H9 (cell line): Measurements from ENCODE around the gene RDH13. TPM values are rescaled to one million over a fixed set of nuclear protein-coding genes. Genes with fewer than 3 reads are reported as not detected.

Source experiments
- DNase-seq: peaks from one replicate; pipeline ENCODE4 v3.0.0-alpha.2; 2017
- H2AFZ ChIP-seq: one replicate; pipeline ENCODE4 v1.6.1; 2013; ENCODE audit warnings: mild to moderate bottlenecking, low read length, control low read depth, moderate library complexity
- H2AK5ac ChIP-seq: 2 replicates; pipeline ENCODE4 v1.6.1; 2013; ENCODE audit warnings: low read length, control low read depth, mixed read lengths; ENCODE audit not compliant: insufficient read length
- H2BK120ac ChIP-seq: one replicate; pipeline ENCODE4 v1.6.1; 2013; ENCODE audit warnings: low read depth, mild to moderate bottlenecking, low read length, control low read depth, inconsistent platforms; ENCODE audit not compliant: poor library complexity, severe bottlenecking
- H2BK12ac ChIP-seq: 2 replicates; pipeline ENCODE4 v1.6.1; 2013; ENCODE audit warnings: low read length, control low read depth, mixed read lengths, low read depth; ENCODE audit not compliant: insufficient read length
- H2BK15ac ChIP-seq: 2 replicates; pipeline ENCODE4 v1.6.1; 2013; ENCODE audit warnings: low read depth, low read length, control low read depth
- H2BK20ac ChIP-seq: one replicate; pipeline ENCODE4 v1.6.1; 2013; ENCODE audit warnings: low read depth, mild to moderate bottlenecking, low read length, control low read depth, inconsistent platforms; ENCODE audit not compliant: poor library complexity, severe bottlenecking
- H2BK5ac ChIP-seq: 2 replicates; pipeline ENCODE4 v1.6.1; 2013; ENCODE audit warnings: low read length, control low read depth, mixed read lengths; ENCODE audit not compliant: insufficient read length
- H3K14ac ChIP-seq: 2 replicates; pipeline ENCODE4 v1.6.1; 2013; ENCODE audit warnings: low read length, control low read depth; ENCODE audit not compliant: insufficient read depth
- H3K18ac ChIP-seq: 2 replicates; pipeline ENCODE4 v1.6.1; 2013; ENCODE audit warnings: low read depth, mild to moderate bottlenecking, mixed read lengths, low read length, control low read depth; ENCODE audit not compliant: insufficient read length
- H3K23ac ChIP-seq: 2 replicates; pipeline ENCODE4 v1.6.1; 2013; ENCODE audit warnings: low read length, control low read depth, mixed read lengths, low read depth; ENCODE audit not compliant: insufficient read length
- H3K23me2 ChIP-seq: 2 replicates; pipeline ENCODE4 v1.6.1; 2013; ENCODE audit warnings: low read depth, mild to moderate bottlenecking, mixed read lengths, low read length, control low read depth; ENCODE audit not compliant: insufficient read length, poor library complexity, severe bottlenecking
- H3K27ac ChIP-seq: 2 replicates; pipeline ENCODE4 v1.5.1; 2013; ENCODE audit warnings: low read length, control low read depth, mixed read lengths, low read depth; ENCODE audit not compliant: insufficient read length
- H3K27me3 ChIP-seq: 2 replicates; pipeline ENCODE4 v1.6.1; 2013; ENCODE audit warnings: low read length, control low read depth, inconsistent platforms; ENCODE audit not compliant: insufficient read depth
- H3K4ac ChIP-seq: 2 replicates; pipeline ENCODE4 v1.6.1; 2013; ENCODE audit warnings: low read depth, mild to moderate bottlenecking, control low read depth, inconsistent platforms, low read length, moderate library complexity
- H3K4me1 ChIP-seq: 2 replicates; pipeline ENCODE4 v1.6.1; 2013; ENCODE audit warnings: low read length, control low read depth, inconsistent platforms; ENCODE audit not compliant: insufficient read depth
- H3K4me2 ChIP-seq: 2 replicates; pipeline ENCODE4 v1.6.1; 2013; ENCODE audit warnings: low read length, control low read depth, mixed read lengths; ENCODE audit not compliant: insufficient read length, insufficient read depth
- H3K56ac ChIP-seq: 2 replicates; pipeline ENCODE4 v1.6.1; 2013; ENCODE audit warnings: low read depth, mild to moderate bottlenecking, mixed read lengths, low read length, control low read depth; ENCODE audit not compliant: insufficient read length
- H3K79me1 ChIP-seq: 2 replicates; pipeline ENCODE4 v1.6.1; 2013; ENCODE audit warnings: low read depth, mild to moderate bottlenecking, moderate library complexity, low read length, control low read depth, inconsistent platforms; ENCODE audit not compliant: insufficient read depth, poor library complexity, severe bottlenecking
- H3K79me2 ChIP-seq: 2 replicates; pipeline ENCODE4 v1.6.1; 2013; ENCODE audit warnings: low read length, control low read depth, inconsistent platforms; ENCODE audit not compliant: insufficient read depth
- H3K9ac ChIP-seq: 2 replicates; pipeline ENCODE4 v1.6.1; 2013; ENCODE audit warnings: low read length, control low read depth, mixed read lengths; ENCODE audit not compliant: insufficient read length; ENCODE audit errors: extremely low read depth
- H3K9me3 ChIP-seq: one replicate; pipeline ENCODE4 v1.6.1; 2013; ENCODE audit warnings: low read depth, low read length, inconsistent platforms; ENCODE audit not compliant: control insufficient read depth
- H3T11ph ChIP-seq: one replicate; pipeline ENCODE4 v1.6.1; 2013; ENCODE audit warnings: mild to moderate bottlenecking, low read length, control low read depth, inconsistent platforms
- H4K20me1 ChIP-seq: one replicate; pipeline ENCODE4 v1.6.1; 2013; ENCODE audit not compliant: control insufficient read depth, insufficient read length, insufficient read depth
- H4K5ac ChIP-seq: 2 replicates; pipeline ENCODE4 v1.6.1; 2013; ENCODE audit warnings: low read depth, mild to moderate bottlenecking, mixed read lengths, low read length, control low read depth; ENCODE audit not compliant: insufficient read length
- H4K8ac ChIP-seq: replicated peaks from 2 replicates; pipeline ENCODE4 v1.6.1; 2013; ENCODE audit warnings: low read length, control low read depth, mixed read lengths, low read depth; ENCODE audit not compliant: insufficient read length
- H4K91ac ChIP-seq: 2 replicates; pipeline ENCODE4 v1.6.1; 2013; ENCODE audit warnings: low read depth, mild to moderate bottlenecking, moderate library complexity, mixed read lengths, low read length, control low read depth; ENCODE audit not compliant: insufficient read length
- H3K27ac Mint-ChIP-seq, 3 experiments: 2 replicates in 2 of 3; 3 replicates in 1 of 3; pipeline ENCODE4 v1.8.0; 2020 to 2021; ENCODE audit warnings: mixed read lengths in 3 of 3, mild to moderate bottlenecking in 1 of 3, moderate library complexity in 1 of 3
- H3K27me3 Mint-ChIP-seq: 2 replicates; pipeline ENCODE4 v1.8.0; 2021; ENCODE audit warnings: low read depth, mild to moderate bottlenecking, moderate library complexity, mixed read lengths
- H3K36me3 Mint-ChIP-seq, 3 experiments: 2 replicates in 2 of 3; 3 replicates in 1 of 3; pipeline ENCODE4 v1.8.0; 2020 to 2021; ENCODE audit warnings: low read depth in 3 of 3, mixed read lengths in 3 of 3; ENCODE audit not compliant: insufficient read depth in 1 of 3
- H3K4me1 Mint-ChIP-seq, 2 experiments: 2 replicates each; pipeline ENCODE4 v1.8.0; 2020; ENCODE audit warnings: mixed read lengths in 2 of 2
- H3K4me3 Mint-ChIP-seq, 2 experiments: 2 replicates in 1 of 2; 3 replicates in 1 of 2; pipeline ENCODE4 v1.8.0; 2020 to 2021; ENCODE audit warnings: mild to moderate bottlenecking in 2 of 2, mixed read lengths in 2 of 2, moderate library complexity in 1 of 2
- H3K9me3 Mint-ChIP-seq, 2 experiments: 2 replicates in 1 of 2; 3 replicates in 1 of 2; pipeline ENCODE4 v1.8.0; 2020; ENCODE audit warnings: mild to moderate bottlenecking in 2 of 2, mixed read lengths in 2 of 2, moderate library complexity in 1 of 2
- CTCF ChIP-seq: fragments of 200-600 bp; sonication (generic); conservative IDR thresholded peaks from 3 replicates; pipeline ENCODE4 v1.8.0; 2021; ENCODE audit warnings: antibody characterized with exemption, mild to moderate bottlenecking
- WGBS: extraction: QIAGEN DNeasy Blood & Tissue Kit; methylation state at CpG from one replicate; pipeline ENCODE4 v1.1.7; 2013; ENCODE audit warnings: missing lambda C conversion rate, low lambda C conversion rate, mixed read lengths; ENCODE audit not compliant: insufficient read length; ENCODE audit errors: extremely low coverage; 5-methylcytosine and 5-hydroxymethylcytosine counted together
- total RNA-seq: library from RNA; stranded (reverse); gene quantifications from 2 replicates; pipeline ENCODE4 v1.2.1, GENCODE V29; 2021

Gene RDH13
- total RNA-seq, 1 experiment from 2014 or later, result 21.5 TPM

DNA sequence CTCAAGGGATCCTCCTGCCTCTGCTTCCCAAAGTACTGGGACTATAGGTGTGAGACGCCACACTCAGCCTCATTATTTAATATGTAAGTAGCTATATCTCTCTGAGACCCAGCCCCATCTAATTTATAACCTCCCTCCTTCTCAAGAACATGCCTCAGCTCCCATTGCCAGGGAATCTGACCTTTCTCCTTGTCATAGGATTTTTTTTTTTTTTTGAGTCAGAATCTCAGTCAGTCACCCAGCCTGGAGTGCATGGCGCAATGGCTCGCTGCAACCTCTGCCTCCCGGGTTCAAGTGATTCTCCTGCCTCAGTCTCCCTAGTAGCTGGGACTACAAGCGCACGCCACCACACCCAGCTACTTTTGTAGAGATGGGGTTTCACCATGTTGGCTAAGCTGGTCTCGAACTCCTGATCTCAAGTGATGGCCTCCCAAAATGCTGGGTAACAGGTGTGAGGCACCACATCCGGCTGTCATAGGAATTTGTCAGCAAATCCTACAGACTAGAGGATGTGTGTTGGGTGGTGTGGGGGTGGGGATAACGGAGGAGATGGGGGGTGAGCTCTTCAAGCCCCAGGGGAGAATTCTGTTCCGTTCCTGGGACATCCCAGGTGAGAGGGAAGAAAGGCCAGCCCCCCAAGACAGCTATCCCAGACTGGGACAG, 7.6 kb upstream of the RDH13 start:
- no peak overlapping the region for H2BK15ac ChIP-seq
- H3K4me2 ChIP-seq, result no peak overlapping the region
- H3K9me3 ChIP-seq, result no peaks in the 10 kb centered on the region
- H4K8ac ChIP-seq, result no peak overlapping the region
- no peak overlapping the region for H2BK5ac ChIP-seq
- no peak overlapping the region for H2BK20ac ChIP-seq
- no peak overlapping the region for H3K9ac ChIP-seq
- peaks cover 40% of the 10 kb centered on the region for H3K27me3 ChIP-seq
- no peak overlapping the region for H3T11ph ChIP-seq
- H3K79me2 ChIP-seq, result no peaks in the 10 kb centered on the region
- H3K18ac ChIP-seq, result no peak overlapping the region
- no peak for TF ChIP-seq CTCF
- H2AK5ac ChIP-seq, result no peak overlapping the region
- no peaks in the 10 kb centered on the region for H3K79me1 ChIP-seq
- H4K5ac ChIP-seq, result no peak overlapping the region
- peaks cover 9% of the 10 kb centered on the region for H3K4me1 ChIP-seq
- H3K4me1 Mint-ChIP-seq, result peaks cover 22 to 30% of the 10 kb centered on the region in 2 experiments
- no peaks in the 10 kb centered on the region for H4K20me1 ChIP-seq
- no peak overlapping the region for H4K91ac ChIP-seq
- H3K9me3 Mint-ChIP-seq, result peaks cover 5% of the 10 kb centered on the region in 2 experiments; a peak in 4 of 5 replicates
- peak overlapping the region in 1 of 2 experiments; percentile 65; a peak in 2 of 5 replicates for H3K4me3 Mint-ChIP-seq
- no peaks in the 10 kb centered on the region for H3K36me3 Mint-ChIP-seq
- no peak overlapping the region for H3K27ac ChIP-seq
- no peak overlapping the region for H3K4ac ChIP-seq
- no CpG with 5 or more reads among the region's 10 CpGs for WGBS
- H3K23ac ChIP-seq, result no peak overlapping the region
- H3K56ac ChIP-seq, result no peak overlapping the region
- no peak overlapping the region for H2BK12ac ChIP-seq
- no peak overlapping the region for H3K14ac ChIP-seq
- H3K27me3 Mint-ChIP-seq, result peaks cover 98% of the 10 kb centered on the region
- H3K23me2 ChIP-seq, result peaks cover 8% of the 10 kb centered on the region
- DNase-seq, result no peak
- no peak overlapping the region for H2BK120ac ChIP-seq
- no peak overlapping the region for H3K27ac Mint-ChIP-seq
- no peak overlapping the region for H2AFZ ChIP-seq
